CD4-positive, alpha-beta T cell (primary cell): ENCODE results near the gene CC2D2A. TPM values are rescaled to one million over a fixed set of nuclear protein-coding genes. Genes with fewer than 3 reads are reported as not detected.

Experiments used
- ATAC-seq: fragments of 200-7000 bp; cut with Tn5 transposase; one replicate; pipeline ENCODE4 v1.10.0; 2022; ENCODE audit warnings: mild to moderate bottlenecking; ENCODE audit not compliant: poor library complexity
- CTCF ChIA-PET: fragments of 350-600 bp; sonication (Branson Sonifier 250); formaldehyde crosslinking; loops from one replicate; lab custom pipeline; 2021; ENCODE audit warnings: antibody characterized with exemption, inconsistent platforms; lab: Charles Lee
- POLR2A ChIA-PET: fragments of 350-600 bp; sonication (Branson Sonifier 250); formaldehyde crosslinking; loops from one replicate; lab custom pipeline; 2021; ENCODE audit warnings: antibody characterized with exemption, inconsistent platforms; lab: Charles Lee
- DNase-seq, 14 experiments: peaks; one replicate each; pipeline ENCODE4 v3.0.0-alpha.2; 2013 to 2020; ENCODE audit warnings: mixed read lengths in 2 of 14
- H3K27ac ChIP-seq, 2 donors: one replicate each; pipeline versions ENCODE4 v1.5.1 to v1.7.0; 2013; ENCODE audit warnings: low read length in 2 of 2, low read depth in 1 of 2, mild to moderate bottlenecking in 1 of 2
- H3K27me3 ChIP-seq, 2 experiments: 1 replicate in 1 of 2; 2 replicates in 1 of 2; pipeline versions ENCODE4 v1.6.1 to v1.7.0; 2013; ENCODE audit warnings: low read length in 2 of 2, control low read depth in 1 of 2, mild to moderate bottlenecking in 1 of 2, moderate library complexity in 1 of 2; ENCODE audit not compliant: insufficient read depth in 2 of 2, control insufficient read depth in 1 of 2
- H3K36me3 ChIP-seq: one replicate; pipeline ENCODE4 v1.6.1; 2013; ENCODE audit warnings: low read length, control low read depth; ENCODE audit not compliant: insufficient read depth
- H3K4me1 ChIP-seq: one replicate; pipeline ENCODE4 v1.6.1; 2013; ENCODE audit warnings: low read length, control low read depth; ENCODE audit not compliant: insufficient read depth
- H3K4me3 ChIP-seq: one replicate; pipeline ENCODE4 v1.5.1; 2013; ENCODE audit warnings: mild to moderate bottlenecking, low read length, moderate library complexity
- H3K9me3 ChIP-seq, 2 experiments: 1 replicate in 1 of 2; 2 replicates in 1 of 2; pipeline versions ENCODE4 v1.6.1 to v1.7.0; 2013; ENCODE audit warnings: low read length in 2 of 2, mild to moderate bottlenecking in 2 of 2, control low read depth in 1 of 2, moderate library complexity in 1 of 2; ENCODE audit not compliant: control insufficient read depth in 1 of 2, insufficient read depth in 1 of 2
- H3K27ac Mint-ChIP-seq: one replicate; pipeline ENCODE4 v1.8.0; 2020; ENCODE audit warnings: mixed read lengths
- H3K27me3 Mint-ChIP-seq: one replicate; pipeline ENCODE4 v1.8.0; 2021; ENCODE audit warnings: mixed read lengths
- H3K36me3 Mint-ChIP-seq: one replicate; pipeline ENCODE4 v1.8.0; 2021; ENCODE audit warnings: low read depth, mixed read lengths
- H3K4me1 Mint-ChIP-seq: one replicate; pipeline ENCODE4 v1.8.0; 2021; ENCODE audit warnings: low read depth, mixed read lengths
- H3K4me3 Mint-ChIP-seq: one replicate; pipeline ENCODE4 v1.8.0; 2020; ENCODE audit warnings: mild to moderate bottlenecking, mixed read lengths
- H3K9me3 Mint-ChIP-seq: one replicate; pipeline ENCODE4 v1.8.0; 2020; ENCODE audit warnings: mixed read lengths
- CTCF ChIP-seq: fragments of 200-600 bp; IDR thresholded peaks from one replicate; pipeline ENCODE4 v1.8.0; 2022; ENCODE audit warnings: antibody characterized with exemption, mild to moderate bottlenecking
- intact Hi-C, 2 experiments: fragments of 100-400 bp; cut with DNase I in 1 of 2; cut with micrococcal nuclease in 1 of 2; formaldehyde crosslinking; loops; one replicate each; pipeline versions ENCODE4 v1.15.1 to v1.9.0; 2023 to 2025; cut with DNase I, micrococcal nuclease
- total RNA-seq, 174 experiments: library from RNA in 2 of 174; stranded (reverse) in 2 of 174; gene quantifications; one replicate each; pipeline ENCODE4 v1.2.3 and lab custom pipeline; 2021 to 2026

Gene CC2D2A
- total RNA-seq, 2 experiments from 2014 or later = not detected

DNA sequence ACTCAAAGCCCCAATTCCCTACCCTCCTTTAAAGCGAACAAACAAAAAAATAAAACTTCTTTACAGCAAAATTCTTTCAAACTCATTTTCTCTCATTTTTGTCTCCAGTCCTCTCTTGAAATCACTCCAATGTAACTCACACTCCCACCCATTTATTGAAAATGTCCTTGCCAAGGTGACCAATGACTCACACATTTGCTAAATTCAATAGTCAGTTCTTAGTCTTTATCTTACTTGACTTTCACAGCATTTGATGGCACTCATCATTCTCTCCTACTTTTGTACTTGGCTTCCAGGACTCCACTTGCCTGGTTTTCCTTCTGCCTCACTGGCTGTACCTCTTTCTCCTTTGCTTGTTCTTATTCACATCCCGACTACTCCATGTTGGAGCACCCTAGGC, 19.9 kb downstream of the CC2D2A start:
- H3K27ac Mint-ChIP-seq = no peak overlapping the region
- TF ChIP-seq CTCF = no peak

DNA sequence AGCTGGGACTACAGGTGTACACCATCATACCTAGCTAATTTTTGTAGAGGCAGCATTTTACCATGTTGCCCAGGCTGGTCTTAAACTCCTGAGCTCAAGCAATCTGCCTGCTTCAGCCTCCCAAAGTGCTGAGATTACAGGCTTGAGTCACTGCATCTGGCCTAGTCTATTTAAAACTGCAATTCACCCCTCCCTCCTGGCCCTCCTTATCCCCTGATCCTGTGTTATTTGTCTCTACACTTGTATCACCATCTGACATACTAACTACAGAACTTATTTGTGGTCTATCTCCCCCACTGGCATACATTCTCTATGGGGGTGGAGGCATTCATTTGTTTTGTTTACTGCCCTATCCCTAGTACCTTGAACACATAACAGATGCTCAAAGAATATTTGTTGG, 23.7 kb downstream of the CC2D2A start:
- ChIA-PET CTCF (no interaction called here), POLR2A (no interaction called here)
- Histone ChIP-seq H3K27ac (no peak overlapping the region), H3K27me3 (no peaks in the 10 kb centered on the region), H3K4me1 (no peaks in the 10 kb centered on the region), H3K4me3 (no peak overlapping the region), H3K9me3 (peaks cover 4 to 8% of the 10 kb centered on the region in 2 experiments), H3K36me3 (no peaks in the 10 kb centered on the region)
- no peak overlapping the region for H3K4me3 Mint-ChIP-seq
- ATAC-seq = no peak
- no peaks in the 10 kb centered on the region for H3K4me1 Mint-ChIP-seq
- DNase-seq = no peak
- H3K27me3 Mint-ChIP-seq = peaks cover 4% of the 10 kb centered on the region
- no peak overlapping the region for H3K27ac Mint-ChIP-seq
- intact Hi-C loops = no loop called here
- no peak for TF ChIP-seq CTCF
- H3K9me3 Mint-ChIP-seq = peaks cover 16% of the 10 kb centered on the region
- peaks cover 18% of the 10 kb centered on the region for H3K36me3 Mint-ChIP-seq

More for the DNA sequence above, 19.9 kb downstream of the CC2D2A start:
- H3K36me3 ChIP-seq = no peaks in the 10 kb centered on the region
- H3K27me3 ChIP-seq = no peaks in the 10 kb centered on the region
- Mint-ChIP-seq H3K9me3 (peaks cover 23% of the 10 kb centered on the region), H3K27me3 (no peaks in the 10 kb centered on the region), H3K36me3 (peaks cover 23% of the 10 kb centered on the region), H3K4me3 (no peak overlapping the region), H3K4me1 (no peaks in the 10 kb centered on the region)
- H3K4me1 ChIP-seq = no peaks in the 10 kb centered on the region
- intact Hi-C loops = no loop called here
- H3K9me3 ChIP-seq = peaks cover 4 to 15% of the 10 kb centered on the region in 2 experiments
- ATAC-seq (no peak), DNase-seq (no peak)
- no peak overlapping the region for H3K4me3 ChIP-seq
- ChIA-PET CTCF (no interaction called here), POLR2A (no interaction called here)
- H3K27ac ChIP-seq = no peak overlapping the region

DNA sequence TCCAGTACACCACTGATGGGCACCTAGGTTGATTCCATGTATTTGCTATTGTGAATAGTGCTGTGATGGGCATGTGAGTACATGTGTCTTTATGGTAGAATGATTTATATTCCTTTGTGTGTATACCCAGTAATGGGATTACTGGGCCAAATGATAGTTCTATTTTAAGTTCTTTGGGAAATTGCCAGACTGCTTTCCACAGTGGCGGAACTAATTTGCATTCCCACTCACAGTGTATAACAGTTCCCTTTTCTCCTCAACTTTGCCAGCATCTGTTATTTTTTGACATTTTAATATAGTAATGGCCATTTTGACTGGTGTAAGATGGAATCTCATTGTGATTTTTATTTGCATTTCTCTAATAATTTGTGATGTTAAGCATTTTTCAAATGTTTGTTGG, 25.9 kb downstream of the CC2D2A start:
- intact Hi-C loops = no loop called here
- CTCF ChIA-PET = no interaction called here

More for the DNA sequence above, 25.9 kb downstream of the CC2D2A start:
- H3K36me3 Mint-ChIP-seq = no peaks in the 10 kb centered on the region
- no peak for TF ChIP-seq CTCF
- H3K27ac ChIP-seq = no peak overlapping the region
- POLR2A ChIA-PET = no interaction called here
- H3K27me3 ChIP-seq = no peaks in the 10 kb centered on the region
- ATAC-seq (no peak), DNase-seq (no peak)
- peaks cover 8% of the 10 kb centered on the region for H3K9me3 Mint-ChIP-seq
- no peaks in the 10 kb centered on the region for H3K36me3 ChIP-seq
- H3K4me1 Mint-ChIP-seq = no peaks in the 10 kb centered on the region
- H3K4me1 ChIP-seq = no peaks in the 10 kb centered on the region
- no peaks in the 10 kb centered on the region for H3K9me3 ChIP-seq
- H3K27me3 Mint-ChIP-seq = peaks cover 4% of the 10 kb centered on the region
- no peak overlapping the region for H3K27ac Mint-ChIP-seq
- no peak overlapping the region for H3K4me3 ChIP-seq
- H3K4me3 Mint-ChIP-seq = no peak overlapping the region
